Suprapubic skin (tissue), 3 donors: Measurements from ENCODE around the gene STRN.

Experiments
- POLR2A ChIP-seq, 2 donors: fragments of 450-650 bp; IDR thresholded peaks; one replicate each; pipeline ENCODE4 v1.6.1; 2017; ENCODE audit warnings: antibody characterized with exemption in 2 of 2, mild to moderate bottlenecking in 2 of 2, moderate library complexity in 2 of 2
- TF ChIP-seq, protein P1 (sequence below), 2 donors: fragments of 200-600 bp in 1 of 2; fragments of 450-650 bp in 1 of 2; sonication (generic) in 1 of 2; IDR thresholded peaks; one replicate each; pipeline ENCODE4 v1.5.1; 2016 to 2019; ENCODE audit warnings: antibody characterized with exemption in 2 of 2, mild to moderate bottlenecking in 1 of 2, moderate library complexity in 1 of 2

DNA sequence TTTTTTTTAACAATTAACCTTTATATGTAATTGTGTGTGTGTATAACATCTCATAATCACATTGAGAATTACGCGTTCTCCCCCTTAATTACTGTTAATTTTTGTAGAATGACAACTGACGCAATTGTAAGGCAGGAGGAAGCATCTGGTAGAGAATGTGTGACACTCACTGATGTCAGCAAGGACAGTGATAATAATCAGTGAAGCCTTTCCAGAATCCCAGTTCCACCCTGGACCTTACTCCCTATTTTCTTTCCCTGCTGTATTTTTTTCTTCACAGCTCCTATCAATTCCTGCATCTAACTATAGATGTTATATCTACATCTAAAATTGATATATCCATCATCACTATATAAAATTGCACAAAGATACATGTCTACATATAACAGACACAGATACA lies 16.1 kb upstream of the STRN start:
- TF ChIP-seq, protein P1, sequence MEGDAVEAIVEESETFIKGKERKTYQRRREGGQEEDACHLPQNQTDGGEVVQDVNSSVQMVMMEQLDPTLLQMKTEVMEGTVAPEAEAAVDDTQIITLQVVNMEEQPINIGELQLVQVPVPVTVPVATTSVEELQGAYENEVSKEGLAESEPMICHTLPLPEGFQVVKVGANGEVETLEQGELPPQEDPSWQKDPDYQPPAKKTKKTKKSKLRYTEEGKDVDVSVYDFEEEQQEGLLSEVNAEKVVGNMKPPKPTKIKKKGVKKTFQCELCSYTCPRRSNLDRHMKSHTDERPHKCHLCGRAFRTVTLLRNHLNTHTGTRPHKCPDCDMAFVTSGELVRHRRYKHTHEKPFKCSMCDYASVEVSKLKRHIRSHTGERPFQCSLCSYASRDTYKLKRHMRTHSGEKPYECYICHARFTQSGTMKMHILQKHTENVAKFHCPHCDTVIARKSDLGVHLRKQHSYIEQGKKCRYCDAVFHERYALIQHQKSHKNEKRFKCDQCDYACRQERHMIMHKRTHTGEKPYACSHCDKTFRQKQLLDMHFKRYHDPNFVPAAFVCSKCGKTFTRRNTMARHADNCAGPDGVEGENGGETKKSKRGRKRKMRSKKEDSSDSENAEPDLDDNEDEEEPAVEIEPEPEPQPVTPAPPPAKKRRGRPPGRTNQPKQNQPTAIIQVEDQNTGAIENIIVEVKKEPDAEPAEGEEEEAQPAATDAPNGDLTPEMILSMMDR (IDR thresholded peaks at IDR 0.05) = no peak
- no peak for TF ChIP-seq POLR2A (IDR thresholded peaks at IDR 0.05)
